Esophagus muscularis mucosa (tissue), 3 donors: ENCODE data around the gene ATN1.

Source experiments
- CTCF ChIP-seq, 3 experiments: fragments of 200-600 bp in 2 of 3; fragments of 450-650 bp in 1 of 3; sonication (generic) in 2 of 3; IDR thresholded peaks; one replicate each; pipeline ENCODE4 v1.5.1; 2017 to 2019; ENCODE audit warnings: antibody characterized with exemption in 3 of 3, mild to moderate bottlenecking in 2 of 3, moderate library complexity in 1 of 3
- POLR2AphosphoS5 ChIP-seq, 2 donors: sonication (generic); formaldehyde crosslinking; IDR thresholded peaks; one replicate each; pipeline ENCODE4 v1.6.1; 2017; ENCODE audit warnings: antibody characterized with exemption in 2 of 2

- TF ChIP-seq CTCF (IDR thresholded peaks at IDR 0.05) (no peak), POLR2AphosphoS5 (IDR thresholded peaks at IDR 0.05) (no peak)
Observed at GRCh38 chr12:6950401-6950801, 22.6 kb downstream of the ATN1 start.
